GM12864 (cell line): ENCODE data around the gene DLGAP4.

Source experiments
- DNase-seq: peaks from one replicate; pipeline ENCODE4 v3.0.0-alpha.2; 2011; ENCODE audit warnings: low read depth
- H3K4me3 ChIP-seq: 2 replicates; pipeline ENCODE4 v1.5.1; 2011; ENCODE audit warnings: mild to moderate bottlenecking, low read depth, low read length, control low read depth
- TF ChIP-seq, protein P1 (sequence below): IDR thresholded peaks from 2 replicates; pipeline ENCODE4 v1.5.1; 2011; ENCODE audit warnings: low read depth, mild to moderate bottlenecking, moderate library complexity, low read length, control low read depth, inconsistent platforms; ENCODE audit errors: missing control alignments

The DLGAP4 gene

DNA sequence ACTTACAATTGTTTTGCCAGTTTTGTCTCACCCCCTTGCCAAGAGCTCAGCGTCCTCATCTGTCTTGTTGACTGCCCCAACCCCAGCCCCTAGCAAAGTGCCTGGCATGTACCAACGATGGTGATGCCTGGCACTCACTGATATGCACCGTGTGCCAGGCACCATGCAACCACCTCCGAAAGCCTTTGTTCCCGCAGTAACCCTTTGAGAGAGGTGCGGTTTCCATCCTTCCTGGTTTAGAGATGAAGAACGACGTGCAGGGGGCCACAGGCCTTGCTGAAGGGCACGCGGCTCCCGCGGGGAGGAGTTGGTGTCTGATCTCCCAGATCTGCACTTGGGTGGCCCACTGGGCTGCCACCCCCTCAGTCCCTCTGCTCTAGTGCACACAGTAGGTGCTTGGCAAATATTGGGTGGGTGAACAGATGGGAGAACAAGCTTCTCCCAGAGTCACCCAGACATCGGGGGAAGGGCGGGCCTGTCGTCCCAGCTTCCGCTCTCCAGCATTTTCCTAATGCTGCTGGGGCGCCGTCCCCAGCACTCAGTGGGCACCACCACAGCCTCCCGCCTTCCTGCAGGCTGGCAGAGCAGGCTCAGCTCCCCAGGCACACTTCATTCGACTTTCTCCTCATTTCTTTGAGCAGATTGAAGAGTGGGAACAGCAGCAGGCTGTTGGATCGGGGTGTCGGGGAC is 35.3 kb downstream of the DLGAP4 start:
- TF ChIP-seq, protein P1, sequence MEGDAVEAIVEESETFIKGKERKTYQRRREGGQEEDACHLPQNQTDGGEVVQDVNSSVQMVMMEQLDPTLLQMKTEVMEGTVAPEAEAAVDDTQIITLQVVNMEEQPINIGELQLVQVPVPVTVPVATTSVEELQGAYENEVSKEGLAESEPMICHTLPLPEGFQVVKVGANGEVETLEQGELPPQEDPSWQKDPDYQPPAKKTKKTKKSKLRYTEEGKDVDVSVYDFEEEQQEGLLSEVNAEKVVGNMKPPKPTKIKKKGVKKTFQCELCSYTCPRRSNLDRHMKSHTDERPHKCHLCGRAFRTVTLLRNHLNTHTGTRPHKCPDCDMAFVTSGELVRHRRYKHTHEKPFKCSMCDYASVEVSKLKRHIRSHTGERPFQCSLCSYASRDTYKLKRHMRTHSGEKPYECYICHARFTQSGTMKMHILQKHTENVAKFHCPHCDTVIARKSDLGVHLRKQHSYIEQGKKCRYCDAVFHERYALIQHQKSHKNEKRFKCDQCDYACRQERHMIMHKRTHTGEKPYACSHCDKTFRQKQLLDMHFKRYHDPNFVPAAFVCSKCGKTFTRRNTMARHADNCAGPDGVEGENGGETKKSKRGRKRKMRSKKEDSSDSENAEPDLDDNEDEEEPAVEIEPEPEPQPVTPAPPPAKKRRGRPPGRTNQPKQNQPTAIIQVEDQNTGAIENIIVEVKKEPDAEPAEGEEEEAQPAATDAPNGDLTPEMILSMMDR: no peak
- no peak overlapping the region for H3K4me3 ChIP-seq
- no peak for DNase-seq

DNA sequence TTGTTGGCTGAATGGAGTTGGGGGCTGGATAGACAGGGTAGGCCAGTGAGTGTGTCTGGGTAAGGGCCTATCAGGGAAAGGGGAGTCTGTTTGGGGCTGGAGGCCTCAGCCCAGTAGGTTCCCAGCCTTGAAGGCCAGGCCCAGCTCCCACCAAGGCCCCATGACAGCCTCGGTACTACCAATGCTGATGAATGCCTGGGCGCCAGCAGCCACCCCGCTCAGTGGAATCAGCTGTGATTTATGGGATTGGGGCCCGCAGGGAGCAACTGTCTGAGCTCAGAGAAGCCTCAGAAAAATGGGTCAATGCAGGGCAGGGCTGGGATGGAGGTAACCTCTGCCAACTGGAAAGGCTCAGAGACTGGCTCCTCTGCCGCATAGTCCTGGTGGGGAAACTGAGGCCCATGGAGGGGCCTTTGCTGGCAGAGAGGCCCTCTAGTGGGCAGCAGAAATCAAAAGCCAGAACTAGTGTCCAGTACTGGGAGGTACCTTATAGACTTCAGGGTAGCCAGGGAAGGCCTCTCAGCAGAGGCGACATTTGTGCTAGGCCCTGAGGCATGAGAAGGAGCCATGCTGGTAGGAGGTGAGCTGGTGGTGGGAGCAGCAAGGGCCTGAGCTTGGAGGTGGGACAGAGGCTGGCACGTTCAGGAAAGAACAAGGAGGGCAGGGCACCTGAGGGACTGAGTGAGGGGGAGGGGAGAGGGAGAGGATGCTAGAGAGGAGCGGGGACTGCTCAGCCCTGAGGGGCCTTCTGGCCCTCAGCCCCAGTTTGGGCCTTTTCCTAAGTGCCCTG is 36.4 kb downstream of the DLGAP4 start:
- H3K4me3 ChIP-seq: no peak overlapping the region
- no peak for DNase-seq
- TF ChIP-seq, protein P1: no peak

GRCh38 chr20:36343641-36344040 is 37.5 kb downstream of the DLGAP4 start:
- no peak overlapping the region for H3K4me3 ChIP-seq
- TF ChIP-seq, protein P1: no peak
- DNase-seq: no peak

- DNase-seq: no peak
Observed at GRCh38 chr20:36344517-36345132, 38.5 kb downstream of the DLGAP4 start.

GRCh38 chr20:36346256-36346655 is 40.1 kb downstream of the DLGAP4 start:
- no peak for DNase-seq
- H3K4me3 ChIP-seq: no peak overlapping the region
- TF ChIP-seq, protein P1: no peak

More at GRCh38 chr20:36344517-36345132, 38.5 kb downstream of the DLGAP4 start:
- TF ChIP-seq, protein P1: no peak
- no peak overlapping the region for H3K4me3 ChIP-seq

DNA sequence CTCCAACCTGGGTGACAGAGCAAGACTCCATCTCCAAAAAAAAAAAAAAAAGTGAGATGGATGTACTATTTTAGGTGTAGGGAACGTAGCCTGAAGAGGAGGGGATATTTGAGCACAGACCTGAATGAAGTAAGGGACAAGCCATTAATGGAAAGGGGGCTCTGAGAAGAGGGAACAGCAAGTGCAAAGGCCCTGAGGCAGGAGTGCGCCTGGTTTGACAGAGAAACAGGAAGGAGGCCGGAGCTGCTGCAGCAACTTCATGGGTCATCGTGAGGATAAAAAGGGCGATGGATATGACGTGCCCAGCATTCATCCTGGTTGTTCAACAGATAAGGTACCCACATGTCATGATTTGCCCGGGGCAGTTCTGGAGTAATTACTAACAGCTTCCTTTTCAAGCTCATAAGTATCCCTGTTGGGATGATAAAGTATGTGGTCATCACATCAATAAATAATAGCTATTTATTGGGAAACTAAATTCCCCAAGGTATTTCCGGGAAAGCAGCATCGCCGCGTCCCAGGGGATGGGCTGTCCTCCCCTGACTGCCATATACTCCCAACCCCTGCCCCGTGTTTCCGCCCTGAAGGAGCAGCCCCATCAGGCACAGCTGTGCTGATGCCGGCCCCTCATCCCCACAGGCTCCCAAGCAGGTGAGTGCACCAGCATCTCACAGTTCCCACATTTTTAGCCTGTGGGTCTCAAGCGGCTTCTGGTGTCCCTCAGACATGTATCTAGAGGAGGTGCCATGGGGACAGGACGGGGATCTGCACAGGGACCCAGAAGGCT is 43.4 kb downstream of the DLGAP4 start:
- DNase-seq: no peak
- TF ChIP-seq, protein P1: no peak
- no peak overlapping the region for H3K4me3 ChIP-seq
